SK-N-SH treated with all-trans-retinoic acid at 6 μM for 48 hours (cell line): ENCODE data around the gene TXK.

Experiments used
- ATAC-seq: fragments of 200-7000 bp; cut with Tn5 transposase; 3 replicates; pipeline ENCODE4 v1.9.1; 2020; ENCODE audit warnings: mild to moderate bottlenecking, moderate library complexity
- BACH2 ChIP-seq: fragments of 250-450 bp; sonication (Bioruptor Pico); IDR thresholded peaks from 2 replicates; pipeline ENCODE4 v1.9.0; 2021; ENCODE audit warnings: mild to moderate bottlenecking, borderline replicate concordance
- CREB5 ChIP-seq: fragments of 250-450 bp; sonication (Bioruptor Pico); IDR thresholded peaks from 2 replicates; pipeline ENCODE4 v1.5.1; 2020; ENCODE audit warnings: low read depth, mild to moderate bottlenecking, moderate library complexity
- CSDC2 ChIP-seq: fragments of 250-450 bp; sonication (Bioruptor Pico); IDR thresholded peaks from 2 replicates; pipeline ENCODE4 v1.5.0; 2020; ENCODE audit warnings: mild to moderate bottlenecking, moderate library complexity
- ESRRG ChIP-seq: fragments of 250-450 bp; sonication (Bioruptor Pico); IDR thresholded peaks from 2 replicates; pipeline ENCODE4 v1.6.1; 2021; ENCODE audit warnings: mild to moderate bottlenecking
- GLIS3 ChIP-seq: fragments of 250-450 bp; sonication (Bioruptor Pico); IDR thresholded peaks from 2 replicates; pipeline ENCODE4 v1.5.0; 2020; ENCODE audit warnings: mild to moderate bottlenecking, moderate library complexity
- ISL1 ChIP-seq: fragments of 250-450 bp; sonication (Bioruptor Pico); IDR thresholded peaks from 2 replicates; pipeline ENCODE4 v2.1.2; 2022; ENCODE audit warnings: mild to moderate bottlenecking, moderate library complexity
- PATZ1 ChIP-seq: fragments of 250-450 bp; sonication (Bioruptor Pico); IDR thresholded peaks from 2 replicates; pipeline ENCODE4 v1.8.0; 2020; ENCODE audit warnings: mild to moderate bottlenecking, moderate library complexity, borderline replicate concordance
- POU6F1 ChIP-seq: fragments of 250-450 bp; sonication (Bioruptor Pico); IDR thresholded peaks from 2 replicates; pipeline ENCODE4 v1.8.0; 2021; ENCODE audit warnings: low read depth, mild to moderate bottlenecking, moderate library complexity, borderline replicate concordance
- PPARA ChIP-seq: fragments of 250-450 bp; sonication (Bioruptor Pico); IDR thresholded peaks from 2 replicates; pipeline ENCODE4 v1.5.0; 2020; ENCODE audit warnings: mild to moderate bottlenecking, borderline replicate concordance
- RARB ChIP-seq: fragments of 250-450 bp; sonication (Bioruptor Pico); IDR thresholded peaks from 2 replicates; pipeline ENCODE4 v1.8.0; 2021; ENCODE audit warnings: mild to moderate bottlenecking, moderate library complexity
- SNAI2 ChIP-seq: fragments of 250-450 bp; sonication (Bioruptor Pico); IDR thresholded peaks from 2 replicates; pipeline ENCODE4 v1.5.0; 2020; ENCODE audit warnings: mild to moderate bottlenecking, moderate library complexity
- TCF4 ChIP-seq: fragments of 250-450 bp; sonication (Bioruptor Pico); IDR thresholded peaks from 2 replicates; pipeline ENCODE4 v1.8.0; 2021; ENCODE audit warnings: mild to moderate bottlenecking, moderate library complexity, borderline replicate concordance
- TOX ChIP-seq: fragments of 250-450 bp; sonication (Bioruptor Pico); IDR thresholded peaks from 2 replicates; pipeline ENCODE4 v1.8.0; 2021; ENCODE audit warnings: mild to moderate bottlenecking, moderate library complexity, borderline replicate concordance
- ZFP3 ChIP-seq: fragments of 250-450 bp; sonication (Bioruptor Pico); IDR thresholded peaks from 2 replicates; pipeline ENCODE4 v1.5.0; 2020; ENCODE audit warnings: mild to moderate bottlenecking, moderate library complexity
- ZFP30 ChIP-seq: fragments of 450-650 bp; formaldehyde crosslinking; IDR thresholded peaks from 2 replicates; pipeline ENCODE4 v1.5.0; 2022; ENCODE audit warnings: mild to moderate bottlenecking, moderate library complexity
- ZNF565 ChIP-seq: fragments of 450-650 bp; formaldehyde crosslinking; conservative IDR thresholded peaks from 2 replicates; pipeline ENCODE4 v1.5.0; 2020; ENCODE audit warnings: low read depth, mild to moderate bottlenecking, moderate library complexity
- ZNF70 ChIP-seq: fragments of 450-650 bp; formaldehyde crosslinking; IDR thresholded peaks from 2 replicates; pipeline ENCODE4 v1.5.0; 2020; ENCODE audit warnings: mild to moderate bottlenecking, moderate library complexity
- ZNF8 ChIP-seq: fragments of 450-650 bp; formaldehyde crosslinking; IDR thresholded peaks from 2 replicates; pipeline ENCODE4 v1.5.0; 2020; ENCODE audit warnings: mild to moderate bottlenecking, moderate library complexity
- TF ChIP-seq, protein P1 (sequence below): fragments of 250-450 bp; sonication (Bioruptor Pico); IDR thresholded peaks from 2 replicates; pipeline ENCODE4 v1.5.1; 2021; ENCODE audit warnings: mild to moderate bottlenecking, moderate library complexity

TXK gene

DNA sequence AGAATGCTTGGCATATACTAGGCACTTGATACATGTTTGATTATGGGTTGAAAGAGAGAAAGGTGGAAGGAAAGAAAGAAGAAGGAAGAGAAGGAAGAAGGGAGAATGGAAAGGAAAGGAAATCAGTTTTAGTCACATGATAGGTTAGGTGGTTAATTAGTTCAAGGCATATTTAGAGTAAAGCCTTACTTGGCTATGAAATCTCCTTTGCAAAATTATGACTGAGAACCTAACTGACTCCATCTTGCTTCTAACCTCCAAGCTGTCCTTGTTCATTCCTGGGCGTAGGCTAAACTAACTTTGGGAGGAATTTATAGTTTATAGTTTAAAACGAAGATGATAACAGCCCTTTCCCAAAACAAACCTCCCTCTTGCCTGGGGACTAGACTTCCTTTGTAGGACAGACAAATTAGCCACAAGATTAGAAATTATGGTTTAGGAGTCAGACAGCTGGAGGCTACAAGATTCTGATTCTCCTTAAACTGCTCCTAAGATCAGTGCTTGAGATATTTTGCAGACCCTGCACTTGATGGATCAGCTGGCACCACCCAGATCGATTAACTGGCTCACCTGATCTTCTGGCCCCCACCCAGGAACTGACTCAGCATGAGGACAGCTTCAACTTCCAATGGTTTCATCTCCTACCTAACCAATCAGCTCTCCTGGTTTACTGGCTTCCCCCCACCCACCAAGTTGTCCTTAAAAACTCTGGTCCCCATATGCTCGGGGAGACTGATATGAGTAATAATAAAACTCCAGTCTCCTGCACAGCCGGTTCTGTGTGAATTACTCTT, 55.0 kb downstream of the TXK start (continued):
- TF ChIP-seq PATZ1 (CRISPR knock-in tag) (no peak), CSDC2 (CRISPR knock-in tag) (peak; percentile 78; the same call in 1 of the 2 replicates), ZFP30 (CRISPR knock-in tag) (no peak), PPARA (CRISPR knock-in tag) (peak; percentile 81; the same call in 1 of the 2 replicates), ESRRG (CRISPR knock-in tag) (no peak), CREB5 (CRISPR knock-in tag) (no peak), TOX (no peak), BACH2 (peak; percentile 56; the same call in 1 of the 2 replicates), GLIS3 (CRISPR knock-in tag) (no peak), ZNF8 (0 out of 2 replicates have a peak, but pooled peaks have one; percentile 10), RARB (CRISPR knock-in tag) (no peak), ZNF70 (no peak; the same call in 1 of the 2 replicates), ZFP3 (peak; percentile 67; the same call in 1 of the 2 replicates)
- TF ChIP-seq, protein P1, sequence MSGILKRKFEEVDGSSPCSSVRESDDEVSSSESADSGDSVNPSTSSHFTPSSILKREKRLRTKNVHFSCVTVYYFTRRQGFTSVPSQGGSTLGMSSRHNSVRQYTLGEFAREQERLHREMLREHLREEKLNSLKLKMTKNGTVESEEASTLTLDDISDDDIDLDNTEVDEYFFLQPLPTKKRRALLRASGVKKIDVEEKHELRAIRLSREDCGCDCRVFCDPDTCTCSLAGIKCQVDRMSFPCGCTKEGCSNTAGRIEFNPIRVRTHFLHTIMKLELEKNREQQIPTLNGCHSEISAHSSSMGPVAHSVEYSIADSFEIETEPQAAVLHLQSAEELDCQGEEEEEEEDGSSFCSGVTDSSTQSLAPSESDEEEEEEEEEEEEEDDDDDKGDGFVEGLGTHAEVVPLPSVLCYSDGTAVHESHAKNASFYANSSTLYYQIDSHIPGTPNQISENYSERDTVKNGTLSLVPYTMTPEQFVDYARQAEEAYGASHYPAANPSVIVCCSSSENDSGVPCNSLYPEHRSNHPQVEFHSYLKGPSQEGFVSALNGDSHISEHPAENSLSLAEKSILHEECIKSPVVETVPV (CRISPR knock-in tag), result 0 out of 2 replicates have a peak, but pooled peaks have one; percentile 69

DNA sequence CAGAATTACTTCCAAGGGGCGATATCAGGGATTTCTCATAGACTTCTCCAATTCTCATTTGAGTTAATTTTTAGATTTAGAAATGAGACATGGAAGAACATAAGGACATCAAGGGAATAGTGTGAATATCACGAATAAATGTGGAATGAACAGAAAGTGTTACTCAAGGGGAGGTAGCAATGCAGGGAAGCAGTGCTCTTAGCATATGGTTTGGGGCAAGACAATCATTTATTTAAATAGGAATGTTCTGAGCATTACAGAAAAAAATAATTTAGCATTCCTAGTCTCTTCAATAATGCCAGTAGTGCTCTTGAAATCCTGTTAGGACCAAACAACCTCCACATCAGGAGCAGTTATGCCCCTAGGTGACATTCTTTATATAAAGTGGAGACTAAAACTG, 55.6 kb downstream of the TXK start:
- no peak for TF ChIP-seq ZNF565 (CRISPR knock-in tag)
- no peak for TF ChIP-seq ISL1 (CRISPR knock-in tag)
- no peak for TF ChIP-seq TOX
- TF ChIP-seq ESRRG (CRISPR knock-in tag), result no peak
- TF ChIP-seq RARB (CRISPR knock-in tag), result no peak
- no peak for ATAC-seq

- no peak for TF ChIP-seq BACH2
- TF ChIP-seq PATZ1 (CRISPR knock-in tag), result no peak
- no peak for TF ChIP-seq ZFP30 (CRISPR knock-in tag)
- no peak for TF ChIP-seq POU6F1 (CRISPR knock-in tag)
- TF ChIP-seq ISL1 (CRISPR knock-in tag), result no peak
- no peak for TF ChIP-seq ESRRG (CRISPR knock-in tag)
- TF ChIP-seq TCF4 (CRISPR knock-in tag), result no peak
- TF ChIP-seq, all 23 proteins: peak for 0
These were observed 59.4 kb downstream of the TXK start for GRCh38 chr4:48074657-48075056.

GRCh38 chr4:48073567-48074103, 60.4 kb downstream of the TXK start:
- TF ChIP-seq TOX (no peak), ISL1 (CRISPR knock-in tag) (peak; percentile 86), ZFP3 (no peak), ZNF70 (peak; percentile 1; the same call in 1 of the 2 replicates), TCF4 (CRISPR knock-in tag) (peak; percentile 74; the same call in 1 of the 2 replicates), SNAI2 (0 out of 2 replicates have a peak, but pooled peaks have one; percentile 65)
- peak; percentile 64 for ATAC-seq

More at GRCh38 chr4:48074657-48075056, 59.4 kb downstream of the TXK start:
- ATAC-seq, result no peak
